ENCODE data around the gene MED20.
"Not testable (repeated sequence)": the region's sequence is repeated elsewhere in the genome, so short reads cannot be mapped to it uniquely, and the experiment has no call there.

Gene MED20

GRCh38 chr6:41920921-41921711, at the start of gene MED20, which contains the start of gene BYSL:
Gene MED20, minus strand, starts transcription at chr6:41921139. Its CDS starts 121 bp downstream, at chr6:41921018.
Gene BYSL, plus strand, starts transcription at chr6:41921499. Its CDS starts 64 bp downstream, at chr6:41921563.
- DNase-seq, result peak; percentile 84

GRCh38 chr6:41970436-41970846, 49.5 kb upstream of the MED20 start:
- DNase-seq, result no peak

GRCh38 chr6:41967312-41968287, 46.7 kb upstream of the MED20 start:
- no peak for DNase-seq

GRCh38 chr6:41966961-41967311, 46.0 kb upstream of the MED20 start:
- DNase-seq, result no peak

GRCh38 chr6:41966214-41966920, 45.4 kb upstream of the MED20 start:
- no peak for DNase-seq

GRCh38 chr6:41965429-41966213, 44.7 kb upstream of the MED20 start:
- DNase-seq, result no peak

- DNase-seq, result peak; percentile 41
Measured at GRCh38 chr6:41964201-41964887, 43.4 kb upstream of the MED20 start.

- no peak for DNase-seq
Measured at GRCh38 chr6:41963371-41963770, 42.4 kb upstream of the MED20 start.

GRCh38 chr6:41960028-41960427, 39.1 kb upstream of the MED20 start:
- no peak for DNase-seq

GRCh38 chr6:41958022-41958856, 37.3 kb upstream of the MED20 start:
- no peak for DNase-seq

GRCh38 chr6:41957117-41957516, 36.2 kb upstream of the MED20 start:
- no peak for DNase-seq

- no peak for DNase-seq
Measured at GRCh38 chr6:41955412-41955811, 34.5 kb upstream of the MED20 start.

GRCh38 chr6:41954668-41955067, 33.7 kb upstream of the MED20 start:
- no peak for DNase-seq

- no peak for DNase-seq
Measured at GRCh38 chr6:41947581-41948220, 26.8 kb upstream of the MED20 start.

GRCh38 chr6:41943456-41943855, 22.5 kb upstream of the MED20 start:
- no peak for DNase-seq

GRCh38 chr6:41942882-41943281, 21.9 kb upstream of the MED20 start:
- not testable (repeated sequence) for DNase-seq

- no peak for DNase-seq
Measured at GRCh38 chr6:41942067-41942851, 21.3 kb upstream of the MED20 start.

GRCh38 chr6:41941280-41942066, 20.5 kb upstream of the MED20 start, which contains the start of gene CCND3:
Gene CCND3, minus strand, starts transcription at chr6:41941808. Its CDS starts 159 bp downstream, at chr6:41941649.
- DNase-seq, result peak; percentile 35
